Neural progenitor cell (in vitro differentiated cells): ENCODE results near the gene STIM1.

Experiments
- EZH2 ChIP-seq: fragments of 200-600 bp; sonication (generic); IDR thresholded peaks from 2 replicates; pipeline ENCODE4 v1.6.1; 2017; ENCODE audit warnings: antibody characterized with exemption, mild to moderate bottlenecking, moderate library complexity
- EZH2phosphoT487 ChIP-seq: fragments of 200-600 bp; sonication (generic); IDR thresholded peaks from 2 replicates; pipeline ENCODE4 v1.6.1; 2017; ENCODE audit warnings: antibody characterized with exemption
- TF ChIP-seq, protein P1 (sequence below): fragments of 200-600 bp; sonication (generic); IDR thresholded peaks from 2 replicates; pipeline ENCODE4 v1.5.1; 2017; ENCODE audit warnings: antibody characterized with exemption, mild to moderate bottlenecking

DNA sequence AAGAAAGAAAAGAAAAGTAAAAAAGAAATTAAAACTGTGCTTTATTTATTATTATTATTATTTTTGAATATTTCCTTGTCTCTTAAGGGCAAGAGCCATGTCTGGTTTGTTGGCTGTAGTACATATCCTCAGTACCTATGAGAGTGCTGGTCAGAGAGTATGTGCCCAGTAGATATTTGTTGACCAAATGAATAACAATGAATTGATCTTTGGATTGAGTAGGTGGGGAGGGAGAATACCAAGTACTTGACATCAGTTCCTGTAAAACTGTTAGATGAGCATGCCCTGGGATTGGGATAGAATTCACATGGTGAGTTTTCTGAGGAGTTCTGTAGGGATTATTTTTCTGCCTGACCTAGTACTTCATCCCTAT is 11.4 kb downstream of the STIM1 start:
- TF ChIP-seq, protein P1, sequence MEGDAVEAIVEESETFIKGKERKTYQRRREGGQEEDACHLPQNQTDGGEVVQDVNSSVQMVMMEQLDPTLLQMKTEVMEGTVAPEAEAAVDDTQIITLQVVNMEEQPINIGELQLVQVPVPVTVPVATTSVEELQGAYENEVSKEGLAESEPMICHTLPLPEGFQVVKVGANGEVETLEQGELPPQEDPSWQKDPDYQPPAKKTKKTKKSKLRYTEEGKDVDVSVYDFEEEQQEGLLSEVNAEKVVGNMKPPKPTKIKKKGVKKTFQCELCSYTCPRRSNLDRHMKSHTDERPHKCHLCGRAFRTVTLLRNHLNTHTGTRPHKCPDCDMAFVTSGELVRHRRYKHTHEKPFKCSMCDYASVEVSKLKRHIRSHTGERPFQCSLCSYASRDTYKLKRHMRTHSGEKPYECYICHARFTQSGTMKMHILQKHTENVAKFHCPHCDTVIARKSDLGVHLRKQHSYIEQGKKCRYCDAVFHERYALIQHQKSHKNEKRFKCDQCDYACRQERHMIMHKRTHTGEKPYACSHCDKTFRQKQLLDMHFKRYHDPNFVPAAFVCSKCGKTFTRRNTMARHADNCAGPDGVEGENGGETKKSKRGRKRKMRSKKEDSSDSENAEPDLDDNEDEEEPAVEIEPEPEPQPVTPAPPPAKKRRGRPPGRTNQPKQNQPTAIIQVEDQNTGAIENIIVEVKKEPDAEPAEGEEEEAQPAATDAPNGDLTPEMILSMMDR, result no peak
- TF ChIP-seq EZH2 (no peak), EZH2phosphoT487 (no peak)
